Effector CD8-positive, alpha-beta T cell (primary cell): ENCODE measurements around the gene MYL3.
"Not testable (repeated sequence)": the region's sequence is repeated elsewhere in the genome, so short reads cannot be mapped to it uniquely, and the experiment has no call there.

Experiments
- DNase-seq: peaks from one replicate; lab custom pipeline; 2025; lab: John Stamatoyannopoulos, UW

MYL3 gene

DNA sequence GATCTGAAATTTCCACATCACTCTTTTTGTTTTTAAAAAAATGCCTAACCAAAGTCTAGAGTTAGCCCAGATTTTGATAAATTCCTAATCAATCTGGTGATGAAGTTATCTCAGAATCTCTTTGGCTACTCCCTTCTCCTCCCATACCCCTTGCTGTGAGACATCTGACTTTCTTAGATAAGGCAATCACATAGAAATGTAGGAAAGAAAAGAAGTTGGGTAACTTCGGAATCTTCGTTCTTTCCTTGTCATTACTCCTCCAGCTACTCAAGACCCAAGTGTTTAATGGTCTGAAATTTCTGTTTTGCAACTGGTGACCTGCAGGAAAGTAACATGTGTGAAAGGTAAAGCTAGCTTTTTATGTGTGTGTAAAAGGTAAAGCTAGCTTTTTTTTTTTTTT lies 37.8 kb downstream of the MYL3 start:
- no peak for DNase-seq

DNA sequence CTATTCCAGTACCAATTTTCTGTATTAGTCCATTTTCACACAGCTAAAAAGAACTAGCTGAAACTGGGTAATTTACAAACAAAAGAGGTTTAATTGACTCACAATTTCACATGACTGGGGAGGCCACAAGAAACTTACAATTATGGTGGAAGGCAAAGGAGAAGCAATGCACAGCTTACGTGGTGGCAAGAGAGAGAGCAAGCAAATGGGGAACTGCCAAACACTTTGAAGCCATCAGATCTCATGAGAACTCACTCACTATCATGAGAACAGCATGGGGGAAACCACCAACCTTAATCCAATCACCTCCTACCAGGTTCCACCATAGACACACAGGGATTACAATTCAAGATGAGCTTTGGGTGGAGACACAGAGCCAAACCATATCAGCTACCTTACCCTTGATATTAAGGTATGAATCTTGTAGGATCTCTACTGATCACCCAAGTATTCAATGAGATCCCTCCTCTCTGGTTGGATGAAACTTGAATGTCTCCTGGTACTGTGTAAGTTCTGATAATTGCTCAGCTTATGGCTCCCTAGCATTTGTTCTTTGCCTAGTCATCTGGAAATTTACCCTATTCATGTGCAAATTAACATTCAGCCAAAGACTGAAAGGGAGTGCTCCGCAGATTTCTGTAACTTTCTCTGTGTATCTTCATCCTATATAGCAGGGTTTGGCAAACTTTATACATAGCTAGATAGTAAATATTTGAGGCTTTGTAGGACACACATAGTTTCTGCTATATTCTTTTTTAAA lies 38.9 kb downstream of the MYL3 start:
- DNase-seq, result no peak

DNA sequence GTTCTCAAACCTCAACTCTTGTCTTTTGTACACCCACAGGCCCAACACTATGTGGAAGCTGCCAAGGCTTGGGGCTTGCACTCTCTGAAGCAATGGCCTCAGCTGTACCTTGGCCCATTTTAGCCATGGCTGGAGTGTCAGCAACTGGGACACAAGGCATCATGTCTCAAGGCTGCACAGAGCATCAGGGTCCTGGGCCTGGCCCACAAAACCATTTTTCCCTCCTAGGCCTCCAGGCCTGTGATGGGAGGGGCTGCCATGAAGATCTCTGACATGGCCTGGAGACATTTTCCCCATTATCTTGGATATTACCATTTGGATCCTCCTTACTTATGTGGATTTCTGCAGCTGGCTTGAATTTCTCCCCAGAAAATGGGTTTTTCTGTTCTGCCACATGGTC lies 39.9 kb downstream of the MYL3 start:
- DNase-seq, result not testable (repeated sequence)

DNA sequence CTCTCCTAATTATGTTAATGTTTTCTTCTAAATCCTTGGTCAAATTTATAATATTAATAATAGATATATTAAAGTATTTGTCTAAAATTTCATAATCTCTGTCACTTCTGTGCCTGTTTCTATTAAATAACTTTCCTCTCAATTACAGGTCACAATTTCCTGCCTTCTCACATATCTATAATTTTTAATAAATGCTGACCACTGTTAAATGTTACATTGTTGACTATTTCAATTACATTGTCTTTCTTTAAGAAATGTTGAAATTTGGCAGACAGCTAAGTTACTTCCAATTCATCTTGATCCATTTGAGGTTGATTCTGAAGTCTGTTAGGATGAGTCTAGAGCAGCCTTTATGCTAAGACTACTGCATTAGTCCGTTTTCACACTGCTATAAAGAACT lies 41.7 kb downstream of the MYL3 start:
- DNase-seq, result no peak

DNA sequence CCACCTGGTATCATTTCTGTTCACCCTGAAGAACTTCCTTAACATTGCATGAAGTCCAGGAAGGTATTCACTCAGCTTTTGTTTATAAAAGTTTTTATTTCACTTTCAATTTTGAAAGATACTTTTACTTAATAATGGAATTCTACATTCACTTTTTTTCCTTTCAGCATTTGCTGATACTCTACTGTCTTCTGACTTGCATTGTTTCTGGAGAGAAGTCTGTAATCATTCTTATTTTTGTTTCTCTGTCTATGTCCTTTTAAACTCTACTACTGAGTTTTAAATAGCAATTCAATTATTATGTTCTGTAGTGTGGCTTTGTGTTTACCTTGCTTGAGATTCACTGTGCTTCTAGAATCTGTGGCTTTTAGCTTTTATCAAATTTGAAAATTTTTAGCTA lies 42.4 kb downstream of the MYL3 start:
- no peak for DNase-seq

DNA sequence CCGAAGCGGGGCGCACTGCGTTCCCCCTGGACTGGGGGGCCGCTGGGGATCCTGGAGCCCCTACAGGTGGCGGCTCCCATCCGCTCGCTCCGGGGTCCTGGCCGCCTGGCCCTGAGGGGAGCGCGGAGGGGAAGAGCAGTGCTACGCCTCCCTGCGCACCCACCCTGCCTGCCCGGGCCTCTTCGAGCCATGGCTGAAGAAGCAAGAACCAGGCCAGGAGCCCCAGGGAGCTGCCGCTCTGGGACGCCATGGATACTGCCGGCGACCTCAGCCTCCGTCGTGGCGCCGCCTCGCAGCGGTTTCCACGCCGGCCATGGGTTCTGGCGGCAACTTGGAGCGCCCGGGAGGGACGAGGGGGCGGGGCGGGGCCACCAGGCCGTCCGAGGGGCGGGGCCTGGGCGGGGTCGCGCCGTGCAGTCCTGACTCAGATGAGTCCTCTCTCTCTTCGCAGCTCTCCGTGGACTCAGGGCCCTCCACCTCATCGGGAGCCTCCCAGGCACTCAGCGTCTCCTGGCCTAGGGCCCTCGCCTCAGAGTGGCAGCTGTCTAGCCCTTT lies 50.9 kb downstream of the MYL3 start:
- DNase-seq, result peak; percentile 47

DNA sequence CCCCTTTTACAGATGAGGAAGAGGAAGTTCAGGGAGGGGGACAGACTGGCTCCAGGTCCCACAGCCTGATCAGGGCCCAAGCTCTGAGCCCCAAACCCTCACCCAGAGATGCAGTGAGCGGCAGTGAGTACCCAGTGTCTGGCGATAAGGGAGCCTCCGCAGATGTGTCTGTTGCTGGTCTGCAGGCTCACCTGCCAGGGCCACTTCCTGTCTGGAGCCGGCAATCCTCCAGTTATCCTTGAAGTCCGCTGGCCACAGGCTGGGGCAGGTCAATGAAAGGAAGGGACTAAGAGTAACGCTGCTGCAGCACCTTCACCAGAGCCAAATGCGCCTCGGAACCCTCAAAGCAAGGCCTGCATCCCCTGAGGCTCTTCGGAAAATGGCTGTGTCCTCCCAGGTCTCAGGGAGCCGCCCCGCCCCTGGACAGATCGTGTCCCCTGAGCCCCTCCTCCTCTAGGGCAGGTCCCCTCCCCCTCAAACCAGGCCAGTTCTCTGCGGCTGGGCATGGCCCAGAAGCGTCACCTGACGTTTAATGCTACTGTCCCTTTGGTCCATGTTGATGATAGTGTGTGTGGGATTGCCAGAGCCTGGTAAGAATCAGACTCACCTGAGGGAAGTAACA lies 51.5 kb downstream of the MYL3 start:
- DNase-seq, result no peak

DNA sequence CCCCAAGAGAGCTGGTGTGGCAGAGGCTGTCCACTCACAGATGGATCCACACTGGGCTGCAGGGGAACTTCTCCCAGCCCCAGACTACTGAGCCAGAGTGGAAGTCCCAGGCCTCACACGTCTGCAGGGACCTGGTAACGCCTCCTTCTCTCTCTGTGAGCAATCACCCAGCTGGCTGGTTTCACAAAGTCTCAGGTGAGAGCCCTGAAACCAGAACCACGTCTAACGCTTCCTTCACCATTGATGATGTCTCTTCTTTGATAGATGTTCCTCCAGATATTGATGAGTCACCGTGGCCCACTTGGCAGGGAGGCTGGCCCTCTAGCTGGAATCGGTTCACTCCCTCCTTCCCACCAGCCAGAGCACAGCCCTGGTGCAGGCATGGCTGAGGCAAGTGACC lies 54.5 kb downstream of the MYL3 start:
- DNase-seq, result not testable (repeated sequence)
